Ovary (tissue), 3 donors: Measurements from ENCODE around the gene GNAI2.

ENCODE experiments used
- CTCF ChIP-seq, 3 donors: fragments of 450-650 bp in 2 of 3; fragments of 200-600 bp in 1 of 3; IDR thresholded peaks; one replicate each; pipeline versions ENCODE4 v1.5.1 to v1.8.0; 2016 to 2022; ENCODE audit warnings: antibody characterized with exemption in 3 of 3, mild to moderate bottlenecking in 1 of 3
- EP300 ChIP-seq: sonication (generic); formaldehyde crosslinking; IDR thresholded peaks from one replicate; pipeline ENCODE4 v1.6.1; 2017; ENCODE audit warnings: antibody characterized with exemption
- donor health status: DM: no; HTN: no; CAD: no.

GRCh38 chr3:50189274-50189673 lies 46.7 kb upstream of the GNAI2 start:
- TF ChIP-seq CTCF (IDR thresholded peaks at IDR 0.05) (peak; percentile 54 to 58 (median 55)), EP300 (no peak)
